ENCODE results near the gene STX16.
A peak's percentile ranks its signal among the peaks of the same experiment; 100 is the strongest.

The STX16 gene, protein sequence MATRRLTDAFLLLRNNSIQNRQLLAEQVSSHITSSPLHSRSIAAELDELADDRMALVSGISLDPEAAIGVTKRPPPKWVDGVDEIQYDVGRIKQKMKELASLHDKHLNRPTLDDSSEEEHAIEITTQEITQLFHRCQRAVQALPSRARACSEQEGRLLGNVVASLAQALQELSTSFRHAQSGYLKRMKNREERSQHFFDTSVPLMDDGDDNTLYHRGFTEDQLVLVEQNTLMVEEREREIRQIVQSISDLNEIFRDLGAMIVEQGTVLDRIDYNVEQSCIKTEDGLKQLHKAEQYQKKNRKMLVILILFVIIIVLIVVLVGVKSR
- total RNA-seq = 31.2 to 52.5 reads per million in 2 donors

DNA sequence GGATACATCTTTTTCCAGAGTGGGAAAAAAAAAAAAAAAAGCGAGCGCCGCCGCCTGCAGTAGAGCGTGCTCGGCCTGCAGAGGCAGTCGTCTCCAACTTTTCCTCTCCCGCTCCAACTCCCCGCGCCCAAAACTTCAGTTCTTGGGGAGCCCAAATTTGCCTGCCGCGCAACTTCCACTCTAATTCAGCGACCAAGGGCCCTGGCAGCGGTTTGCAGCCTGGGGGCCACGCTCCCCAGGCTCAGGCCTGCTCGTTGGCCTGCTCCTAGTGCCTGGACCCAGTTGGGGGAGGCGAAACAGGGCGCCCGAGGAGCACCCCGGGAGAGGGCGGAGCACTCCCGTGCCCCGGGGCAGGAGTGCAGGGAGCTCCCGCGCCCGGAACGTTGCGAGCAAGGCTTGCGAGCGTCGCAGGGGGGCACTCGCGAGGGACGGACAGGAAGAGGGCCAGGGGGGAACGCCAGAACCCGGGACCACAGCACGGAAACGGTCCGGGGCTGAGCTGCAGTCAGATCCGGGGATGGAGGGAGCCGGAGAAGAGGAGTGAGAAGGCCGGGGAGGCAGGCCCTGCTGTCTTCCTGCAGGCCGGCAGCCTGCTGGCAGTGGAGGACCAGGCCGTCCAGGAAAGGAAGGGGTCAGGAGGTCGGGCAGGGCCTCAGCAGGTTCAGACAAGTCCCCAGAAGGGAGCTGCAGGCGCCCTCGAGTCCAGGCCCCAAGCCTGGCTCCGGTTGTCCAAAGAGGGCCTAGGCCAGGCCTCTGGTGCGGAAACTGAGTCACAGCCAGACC lies at the start of gene STX16:
STX16 (plus strand) TSS at position 508 of the 783 bp plus-strand sequence. CDS start 724 bp downstream, outside the sequence.
- DNase-seq = peak; percentile 63 to 97 (median 76)

DNA sequence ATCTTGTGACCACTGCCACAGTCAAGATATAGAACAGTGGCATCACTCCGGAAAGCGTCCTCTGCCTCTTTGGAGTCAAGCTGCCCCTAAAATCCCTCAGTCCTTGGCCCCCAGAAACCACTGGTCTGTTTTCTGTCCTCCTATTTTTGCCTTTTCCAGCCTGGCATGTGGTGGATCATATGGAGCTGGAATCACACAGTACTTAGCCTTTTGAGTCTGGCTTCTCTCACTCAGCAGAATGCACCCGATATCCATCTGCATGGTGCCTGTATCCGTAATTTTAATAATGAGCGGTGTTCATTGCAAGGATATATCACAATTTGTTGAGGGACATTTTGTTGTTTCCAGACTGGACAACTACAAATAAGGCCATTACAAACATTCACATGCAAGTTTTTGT lies 49.0 kb upstream of the STX16 start:
- no peak for DNase-seq

DNA sequence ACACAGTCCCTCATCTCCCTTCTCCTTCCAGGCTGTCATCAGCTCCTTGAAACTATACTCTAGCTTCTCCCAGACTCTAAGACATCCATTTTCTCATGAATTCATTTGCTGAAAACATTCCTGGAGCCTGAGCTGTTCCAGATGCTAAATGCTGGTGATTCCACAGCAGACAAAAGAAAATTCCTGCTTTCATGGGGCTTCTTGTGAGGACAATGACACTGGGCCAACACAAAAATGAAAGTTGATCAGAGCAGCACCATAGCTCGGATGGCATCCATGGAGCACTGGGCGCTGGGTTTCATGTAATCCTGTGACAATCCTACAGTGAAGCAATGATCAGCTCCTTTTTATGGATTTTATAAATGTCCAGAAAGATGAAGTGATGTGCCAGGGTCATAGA lies 47.4 kb upstream of the STX16 start:
- no peak for DNase-seq

DNA sequence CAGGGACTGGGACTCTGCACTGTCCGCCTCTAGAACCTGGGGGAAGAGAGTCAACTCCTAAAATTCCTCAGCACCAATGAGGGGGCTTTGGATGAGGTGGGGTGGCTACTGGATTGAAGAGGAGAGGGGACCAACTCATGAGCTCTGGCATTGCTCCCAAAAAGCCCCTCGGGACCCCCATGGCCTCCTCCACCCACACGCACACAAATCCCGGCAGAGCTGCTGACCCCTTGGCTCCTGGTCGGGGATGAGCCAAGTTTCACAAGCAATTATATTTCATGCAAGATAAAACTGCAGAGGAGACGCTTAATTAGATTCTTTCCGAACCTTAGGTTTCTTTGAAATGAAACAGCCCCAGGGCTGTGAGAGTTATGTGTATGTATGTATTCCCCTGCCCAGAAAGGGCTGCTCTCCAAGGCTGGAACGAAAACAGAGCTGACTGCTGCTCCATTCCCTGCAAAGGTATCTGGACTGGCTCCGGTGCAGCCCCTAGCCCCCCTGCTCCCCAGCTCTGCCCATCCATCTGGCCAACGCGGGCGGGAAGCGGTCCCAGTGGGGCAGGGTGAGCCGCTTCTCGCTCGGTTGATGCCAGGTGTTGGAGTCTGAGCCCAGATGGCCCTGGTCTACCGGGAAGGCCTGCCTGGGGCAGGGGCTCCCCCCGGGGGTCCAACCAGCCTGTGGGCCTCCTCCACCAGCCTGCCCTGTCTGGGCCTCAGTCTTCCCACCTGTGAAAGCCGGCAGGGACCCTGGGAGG lies 46.8 kb upstream of the STX16 start:
- DNase-seq = no peak

DNA sequence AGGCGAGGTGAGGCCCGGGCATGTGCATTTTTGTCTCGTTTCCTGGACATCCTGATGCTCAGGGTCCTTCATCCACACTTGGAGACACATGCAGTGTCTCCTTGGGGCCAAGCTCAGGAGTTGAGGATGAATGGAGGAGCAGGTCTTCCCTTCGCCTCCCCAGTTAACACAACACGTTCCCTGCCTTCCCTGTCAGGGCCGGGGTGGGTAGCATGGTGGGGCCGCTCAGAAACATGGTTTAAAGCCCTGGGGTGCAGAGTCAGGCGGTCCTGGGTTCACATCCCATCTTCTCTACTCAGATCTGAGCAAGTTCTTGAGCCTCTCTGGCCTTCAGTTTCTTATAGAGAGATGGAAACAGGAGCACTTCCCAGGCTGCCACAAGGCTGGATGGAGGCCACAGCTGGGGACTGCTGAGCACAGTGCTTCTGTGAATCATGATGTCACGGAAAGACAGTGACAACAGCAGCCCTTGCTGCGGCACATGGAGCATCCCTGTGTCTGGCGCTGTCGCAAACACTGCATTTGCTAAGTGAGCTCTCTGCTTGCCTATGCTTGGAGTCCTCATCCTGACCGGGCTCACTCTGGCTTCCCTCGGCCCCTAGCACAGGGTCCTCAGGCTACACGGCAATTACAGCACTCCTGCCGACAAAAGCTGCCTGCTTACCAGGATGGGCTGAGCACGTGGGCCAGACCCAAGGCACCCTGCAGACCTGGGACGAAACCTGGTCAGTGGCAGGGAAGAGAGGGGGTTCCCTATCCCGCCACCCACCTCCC lies 45.6 kb upstream of the STX16 start:
- no peak for DNase-seq

DNA sequence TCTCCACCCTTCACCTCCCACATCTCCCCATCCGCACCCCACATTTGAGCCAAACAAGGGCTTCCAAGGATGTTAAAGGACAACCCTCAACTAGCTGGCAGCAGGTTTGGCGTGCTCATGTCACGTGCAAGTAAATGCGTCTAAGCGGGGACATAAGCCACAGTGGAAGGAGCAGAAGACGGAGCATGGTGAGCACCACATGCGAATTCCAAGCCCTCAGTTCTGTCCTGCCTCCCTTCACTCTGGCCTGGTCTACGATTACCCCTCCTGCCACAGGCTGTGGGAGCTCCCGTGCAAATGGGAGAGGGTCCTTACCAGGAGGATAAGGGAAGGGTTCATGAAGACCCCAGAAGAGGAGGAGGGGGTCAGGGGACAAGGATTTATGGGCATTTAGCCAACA lies 44.9 kb upstream of the STX16 start:
- no peak for DNase-seq

DNA sequence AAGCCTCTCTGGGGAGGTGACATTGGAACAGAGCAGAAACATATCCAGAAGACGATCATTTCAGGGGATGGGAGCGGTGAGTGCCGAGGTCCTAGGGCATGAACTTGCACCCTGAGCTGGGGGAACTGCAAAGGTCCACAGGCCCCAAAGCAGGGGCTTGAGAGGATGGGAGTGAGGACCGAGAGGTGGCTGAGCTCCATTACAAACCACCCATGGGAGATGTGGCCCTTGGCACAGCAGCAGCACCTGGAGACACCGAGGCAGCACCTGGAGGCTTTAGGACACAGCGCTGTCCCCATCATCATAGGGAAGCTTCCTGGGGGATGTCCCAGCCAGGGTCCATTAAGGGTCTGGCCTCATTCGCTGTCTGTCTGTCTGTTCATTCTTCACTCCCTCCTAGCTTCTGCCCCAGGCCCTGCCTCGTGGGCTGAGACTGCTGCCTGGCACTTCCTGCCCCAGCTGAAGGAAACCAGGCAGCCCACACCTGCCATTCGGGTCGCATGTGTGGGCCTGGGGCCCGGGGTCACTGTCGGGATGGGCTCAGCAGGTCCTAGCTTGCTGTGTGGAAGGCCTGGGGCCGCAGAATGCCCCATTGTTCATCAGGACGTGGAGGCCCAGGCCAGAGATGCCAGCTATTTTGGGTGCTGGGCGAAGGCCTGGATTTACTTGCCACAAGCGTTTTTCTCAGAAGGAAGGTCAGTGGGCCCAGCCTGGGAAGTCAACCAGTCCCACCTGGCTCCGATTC lies 42.8 kb upstream of the STX16 start:
- DNase-seq = no peak

DNA sequence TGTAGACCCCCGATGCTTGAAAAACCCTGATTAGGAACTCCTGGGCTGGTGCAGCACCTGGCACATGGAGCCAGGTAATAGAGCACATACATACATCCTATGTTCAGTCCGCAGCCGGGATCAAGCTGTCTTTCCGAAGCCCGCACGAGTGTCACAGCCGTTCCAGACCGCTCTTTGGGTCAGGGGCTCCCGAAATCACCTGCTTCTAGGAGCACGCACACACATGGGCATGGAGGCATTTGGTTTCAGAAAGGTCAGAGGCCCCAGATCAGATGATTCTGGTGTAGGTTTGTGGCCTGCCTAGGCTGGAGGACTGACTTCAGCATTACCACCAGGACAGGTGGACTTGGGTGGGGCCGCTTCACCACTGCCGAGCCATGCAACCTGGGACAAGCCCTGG lies 42.1 kb upstream of the STX16 start:
- DNase-seq = no peak

DNA sequence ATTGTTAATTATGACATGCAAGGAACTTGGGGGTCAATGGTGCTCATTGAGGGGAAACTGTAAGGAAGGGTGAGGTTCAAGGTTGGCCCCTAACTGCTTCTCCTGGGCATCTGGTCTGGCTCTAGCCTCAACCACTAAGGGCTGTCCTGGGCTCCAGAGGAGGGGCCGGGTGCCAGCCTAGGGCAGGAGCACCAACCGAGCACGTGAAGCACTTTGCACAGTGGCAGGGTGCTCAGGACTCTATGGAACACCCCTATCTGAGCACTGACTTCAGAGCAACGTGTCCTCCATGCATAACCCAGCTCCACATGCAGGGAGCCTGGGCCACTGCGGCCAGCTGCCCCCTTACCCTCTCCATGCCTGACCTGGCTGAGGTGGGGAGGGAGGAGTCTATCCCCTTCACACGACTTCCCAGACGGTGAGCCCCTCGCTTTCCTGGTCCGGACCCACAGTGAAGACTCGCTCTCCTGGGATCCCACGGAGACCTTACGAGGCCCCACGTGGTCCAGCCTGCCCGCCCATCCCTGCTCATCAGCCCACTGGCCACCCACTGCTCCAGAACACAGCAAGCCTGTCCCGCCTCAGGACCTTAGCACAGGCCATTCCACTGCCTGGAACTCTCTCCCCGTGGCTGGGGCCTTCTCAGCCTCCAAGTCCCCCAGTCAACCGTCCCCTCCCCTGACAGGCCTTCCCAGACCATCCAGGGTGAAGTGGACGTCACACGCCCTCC lies 40.8 kb upstream of the STX16 start:
- DNase-seq = no peak

DNA sequence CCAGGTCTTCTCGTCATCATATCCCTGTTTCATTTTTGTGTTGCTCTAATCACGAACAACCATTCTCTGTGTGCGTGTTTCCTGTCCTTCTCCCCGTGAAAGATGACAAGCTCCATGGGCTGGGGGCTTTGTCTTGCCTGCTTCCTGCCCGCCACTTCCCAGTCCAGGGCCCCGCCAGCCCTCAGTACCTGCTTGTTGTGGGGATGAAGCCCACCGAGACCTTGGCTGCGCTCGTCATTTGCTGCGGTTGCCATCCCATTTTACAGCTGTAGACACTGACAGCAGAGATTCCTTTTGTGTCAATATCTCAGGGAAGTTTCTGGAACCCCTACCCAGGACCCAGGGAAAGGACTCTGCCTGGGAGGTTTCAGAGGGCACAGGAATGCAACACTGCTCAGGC lies 40.3 kb upstream of the STX16 start:
- no peak for DNase-seq

DNA sequence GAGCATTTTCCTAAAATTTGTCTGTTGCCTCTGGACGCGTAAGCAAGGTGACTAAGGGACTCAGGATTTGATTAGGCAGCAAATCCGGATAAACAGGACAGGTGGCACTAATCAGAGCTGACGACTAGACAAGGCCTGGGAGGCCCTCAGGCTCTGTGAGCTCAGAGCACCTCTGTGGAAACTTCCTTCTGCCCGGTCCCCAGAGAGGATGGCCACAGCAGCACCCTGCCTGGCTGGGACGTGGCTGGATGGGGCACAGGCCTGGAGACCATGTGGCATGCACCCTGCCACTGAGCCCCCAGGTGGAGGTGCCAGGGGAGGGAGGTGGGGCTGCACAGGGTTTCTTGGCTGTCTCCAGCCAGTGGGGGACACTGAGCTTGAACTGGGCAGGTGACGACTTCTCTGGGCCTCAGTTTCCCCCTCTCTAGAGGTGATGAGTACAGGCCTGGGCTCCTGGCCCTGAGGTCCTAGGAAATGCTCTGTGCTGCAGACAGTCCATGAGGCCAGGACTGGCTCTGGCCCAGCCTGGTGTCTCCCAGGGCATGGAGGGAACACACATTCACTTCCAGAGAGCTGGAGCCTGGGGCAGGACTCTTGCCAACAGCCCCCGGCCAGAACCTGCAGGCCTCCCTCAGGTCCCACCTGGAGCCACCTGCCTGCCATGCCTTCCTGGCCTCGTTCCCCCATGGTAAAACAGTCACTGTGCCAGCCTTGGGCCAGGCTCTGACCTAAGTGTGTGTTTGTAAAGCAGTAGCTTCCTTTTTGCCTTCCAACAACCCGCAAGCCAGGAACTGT lies 39.6 kb upstream of the STX16 start:
- no peak for DNase-seq

DNA sequence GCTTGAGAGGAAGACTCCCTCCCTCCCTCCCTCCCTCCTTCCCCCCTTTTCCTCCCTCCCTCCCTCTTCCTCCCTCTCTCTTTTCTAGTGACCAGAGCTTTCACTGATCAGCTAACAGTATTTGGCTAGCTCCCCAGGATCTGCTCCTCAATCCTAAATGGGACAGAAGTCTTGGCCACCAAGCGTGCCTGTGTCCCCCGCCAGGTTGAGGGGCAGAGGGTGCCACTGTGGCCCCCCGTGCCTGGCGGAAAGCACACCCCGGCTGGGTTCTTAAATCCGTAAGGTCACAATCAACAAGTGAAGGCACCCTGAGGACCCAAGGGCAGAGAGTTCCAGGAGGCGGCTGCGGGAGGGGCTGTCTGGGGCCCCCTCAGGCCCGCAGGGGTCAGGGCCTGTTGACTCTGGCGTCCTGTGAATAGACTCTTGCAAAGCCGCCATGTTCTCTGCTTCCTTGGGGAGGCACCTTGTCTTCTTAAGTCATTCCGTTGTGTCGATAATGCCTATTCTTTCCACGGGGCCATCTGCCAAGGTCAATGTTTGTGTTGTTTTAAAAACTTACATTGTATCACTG lies 38.9 kb upstream of the STX16 start:
- no peak for DNase-seq

DNA sequence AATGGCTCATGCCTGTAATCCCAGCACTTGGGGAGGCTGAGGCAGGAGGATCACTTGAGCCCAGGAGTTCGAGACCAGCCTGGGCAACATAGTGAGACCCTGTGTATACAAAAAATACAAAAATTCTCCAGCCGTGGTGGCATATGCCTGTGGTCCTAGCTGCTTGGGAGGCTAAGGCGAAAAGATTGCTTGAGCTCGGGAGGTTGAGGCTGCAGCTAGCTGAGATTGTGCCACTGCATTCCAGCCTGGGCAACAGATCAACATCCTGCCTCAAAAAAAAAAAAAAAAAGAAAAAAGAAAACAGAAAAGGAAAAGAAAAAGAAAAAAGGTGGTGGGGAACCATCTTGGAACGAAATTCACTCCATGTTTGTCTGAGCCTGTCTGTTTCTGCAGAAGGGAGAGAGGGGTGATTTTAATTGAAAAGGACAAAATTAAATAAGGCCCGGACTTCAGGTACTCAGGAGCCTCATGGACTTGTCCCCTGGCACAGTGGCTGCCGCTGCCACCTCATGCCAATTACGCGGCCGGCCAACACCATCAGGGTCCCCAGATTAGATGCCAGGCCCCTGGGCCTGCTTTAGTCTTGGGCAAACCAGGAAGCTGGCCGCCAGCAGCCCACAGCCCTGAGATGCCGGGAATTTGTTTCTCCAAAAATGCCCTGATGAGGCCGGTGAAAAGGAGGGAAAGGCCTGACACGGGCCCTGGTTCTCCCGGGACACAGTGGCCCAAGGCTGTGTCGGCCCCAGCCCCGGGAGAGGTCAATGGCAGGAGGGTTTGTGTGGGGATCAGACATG lies 37.8 kb upstream of the STX16 start:
- no peak for DNase-seq

DNA sequence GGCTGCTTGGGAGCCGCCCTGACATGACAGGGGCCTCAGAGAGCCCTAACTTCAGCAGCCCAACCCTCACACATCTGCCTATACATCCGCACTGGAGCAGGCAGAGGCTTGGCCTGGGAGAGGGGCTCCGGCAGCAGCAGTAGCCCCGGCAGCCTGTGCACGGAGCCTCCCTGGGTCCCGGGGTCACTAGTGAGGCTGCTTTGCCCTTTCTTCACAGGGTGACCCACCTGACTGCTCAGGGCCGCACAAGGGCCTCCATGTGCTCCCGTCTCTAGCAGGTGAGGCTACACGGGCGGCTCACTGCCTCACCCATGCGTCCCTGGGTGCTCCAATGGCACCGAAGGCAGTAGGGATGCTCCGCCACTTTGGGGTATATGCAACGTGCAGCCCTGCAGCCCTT lies 36.7 kb upstream of the STX16 start:
- no peak for DNase-seq

DNA sequence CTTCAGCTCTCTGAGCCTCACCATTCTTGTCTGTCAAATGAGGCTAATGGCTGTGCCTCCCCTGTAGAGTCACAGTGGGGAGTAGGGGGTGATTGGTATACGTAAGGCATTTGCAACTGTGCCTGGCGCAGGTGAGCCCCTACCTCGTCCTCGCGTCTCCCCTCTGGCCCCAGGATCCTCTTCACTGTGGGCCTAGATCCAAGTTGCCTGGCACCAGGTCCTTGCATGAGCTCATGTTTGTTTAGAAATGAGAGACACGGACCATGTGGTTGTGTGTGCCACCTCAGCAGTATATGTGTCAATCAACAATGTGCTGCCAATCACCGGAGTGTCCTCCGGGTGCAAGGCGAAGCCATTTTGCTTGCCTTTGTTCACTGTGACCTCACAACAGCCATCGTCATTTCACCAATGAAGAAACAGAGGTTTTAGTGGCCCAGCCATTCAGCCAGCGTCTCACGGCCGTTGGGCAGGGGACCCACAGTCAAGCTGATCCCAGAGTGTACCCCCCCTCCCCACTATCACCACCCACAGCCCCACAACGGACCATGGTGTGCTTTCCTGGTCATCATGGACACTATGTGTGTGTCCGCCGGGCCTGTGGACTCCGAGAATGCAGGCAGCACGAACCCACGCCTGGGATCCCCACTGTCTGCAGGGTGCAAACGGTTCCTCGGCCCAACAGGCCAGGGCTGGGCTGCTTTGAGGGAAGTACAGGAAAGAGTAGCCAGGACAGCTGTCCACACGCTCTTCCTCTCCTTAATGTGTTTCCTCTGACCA lies 35.9 kb upstream of the STX16 start:
- no peak for DNase-seq

DNA sequence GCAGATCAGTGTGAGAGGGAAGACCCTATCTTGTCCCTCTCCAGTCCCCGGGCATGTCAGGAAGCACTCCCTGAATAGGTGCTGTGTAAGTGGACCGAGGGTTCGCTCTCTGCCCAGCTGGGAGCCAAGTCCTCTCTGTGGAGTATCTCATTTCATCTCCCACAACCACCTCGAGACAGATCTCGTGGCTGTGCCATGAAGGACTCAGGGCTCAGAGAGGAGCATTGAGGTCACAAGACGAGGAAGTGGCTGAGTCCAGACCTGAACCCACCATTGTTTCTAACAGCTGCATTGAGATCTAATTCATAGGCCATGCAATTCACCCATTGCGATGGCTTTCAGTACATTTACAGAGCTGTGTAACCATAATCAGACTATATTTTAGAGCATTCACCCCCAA lies 34.7 kb upstream of the STX16 start:
- DNase-seq = no peak

DNA sequence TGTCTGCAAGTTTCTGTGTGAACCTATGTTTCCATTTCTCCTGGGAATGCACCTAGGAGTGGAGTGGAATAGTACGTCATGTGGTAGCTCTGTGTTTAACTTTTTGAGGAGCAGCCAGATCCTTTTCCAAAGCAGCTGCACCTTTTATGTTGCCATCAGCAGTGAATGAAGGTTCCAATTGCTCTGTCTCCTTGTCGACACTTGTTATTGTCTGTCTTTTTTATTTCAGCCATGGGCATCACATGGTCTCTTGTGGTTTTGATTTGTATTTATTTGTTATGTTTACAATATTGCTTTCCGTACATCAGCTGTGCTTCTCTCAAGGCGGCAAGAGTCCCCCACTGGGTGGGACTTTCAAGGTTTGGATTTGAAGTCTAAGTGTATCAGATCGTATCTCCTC lies 33.9 kb upstream of the STX16 start:
- DNase-seq = no peak

DNA sequence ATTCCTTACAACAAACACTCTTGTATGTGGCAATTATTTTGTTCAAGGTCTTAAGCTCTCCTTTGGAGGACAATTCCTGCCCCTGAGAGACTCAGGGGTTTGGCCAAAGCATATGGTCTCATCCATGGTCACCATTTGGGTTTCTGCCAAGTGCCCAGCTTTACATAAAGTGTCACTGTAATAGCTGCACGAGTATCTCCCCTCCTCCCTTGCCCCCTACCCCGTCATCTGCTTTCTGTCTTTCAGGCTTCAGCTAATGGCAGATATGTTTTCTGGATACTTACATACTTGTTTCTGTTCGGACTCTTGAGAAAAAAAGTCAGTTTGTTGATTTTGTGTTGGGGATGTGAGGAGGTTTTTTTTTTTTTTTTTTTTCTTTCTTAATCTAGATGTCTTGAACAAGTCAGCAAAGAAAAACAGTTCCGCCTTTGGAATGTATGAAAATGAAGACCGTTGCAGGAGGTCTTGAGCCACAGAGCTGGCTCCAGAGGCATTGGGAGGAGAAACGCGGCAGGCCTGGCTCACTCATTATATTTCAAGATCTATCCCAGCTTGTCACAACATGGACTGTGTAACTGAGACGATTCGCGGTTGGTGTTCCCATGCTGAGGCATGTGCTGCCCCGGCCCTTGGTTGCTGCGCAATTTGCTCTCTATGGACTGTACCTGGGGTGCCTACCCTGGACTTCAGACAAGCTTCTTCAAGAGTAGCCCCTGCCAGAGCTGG lies 32.6 kb upstream of the STX16 start:
- DNase-seq = no peak
